Activated naive CD4-positive, alpha-beta T cell treated with anti-CD3 and anti-CD28 coated beads for 36 hours (primary cell): ENCODE measurements around the gene AADACL3. TPM values are rescaled to one million over a fixed set of nuclear protein-coding genes. Genes with fewer than 3 reads are reported as not detected.
"Not testable (repeated sequence)": the region's sequence is repeated elsewhere in the genome, so short reads cannot be mapped to it uniquely, and the experiment has no call there.

Source experiments
- CTCF ChIA-PET: fragments of 350-600 bp; sonication (Branson Sonifier 250); formaldehyde crosslinking; loops from one replicate; lab custom pipeline; 2021; ENCODE audit warnings: antibody characterized with exemption; lab: Charles Lee
- DNase-seq: peaks from one replicate; pipeline ENCODE4 v3.0.0-alpha.2; 2020
- H3K27ac Mint-ChIP-seq: one replicate; pipeline ENCODE4 v1.8.0; 2021; ENCODE audit warnings: mild to moderate bottlenecking, mixed read lengths
- H3K27me3 Mint-ChIP-seq: one replicate; pipeline ENCODE4 v1.8.0; 2021; ENCODE audit warnings: low read depth, mixed read lengths
- H3K36me3 Mint-ChIP-seq: one replicate; pipeline ENCODE4 v1.8.0; 2021; ENCODE audit warnings: low read depth, mixed read lengths
- H3K4me1 Mint-ChIP-seq: one replicate; pipeline ENCODE4 v1.8.0; 2021; ENCODE audit warnings: low read depth, mixed read lengths
- H3K4me3 Mint-ChIP-seq: one replicate; pipeline ENCODE4 v1.8.0; 2021; ENCODE audit warnings: mild to moderate bottlenecking, moderate library complexity, mixed read lengths
- H3K9me3 Mint-ChIP-seq: one replicate; pipeline ENCODE4 v1.8.0; 2021; ENCODE audit warnings: mixed read lengths
- intact Hi-C: fragments of 100-400 bp; cut with micrococcal nuclease; formaldehyde crosslinking; loops from one replicate; pipeline ENCODE4 v1.15.1; 2023
- total RNA-seq, 2 experiments: library from RNA; stranded (reverse); gene quantifications; one replicate each; pipeline ENCODE4 v1.2.3, GENCODE V29; 2021

AADACL3 gene
- total RNA-seq, 2 experiments from 2014 or later = not detected

GRCh38 chr1:12703821-12704451 is 12.0 kb upstream of the AADACL3 start:
- CTCF ChIA-PET = no interaction called here
- intact Hi-C loops = no loop called here
- Mint-ChIP-seq H3K4me3 (no peak overlapping the region), H3K9me3 (peaks cover 17% of the 10 kb centered on the region), H3K27me3 (peaks cover 10% of the 10 kb centered on the region), H3K27ac (no peak overlapping the region), H3K4me1 (no peaks in the 10 kb centered on the region), H3K36me3 (no peaks in the 10 kb centered on the region)
- no peak for DNase-seq

- no peak overlapping the region for H3K4me3 Mint-ChIP-seq
- H3K36me3 Mint-ChIP-seq = no peaks in the 10 kb centered on the region
- no peak overlapping the region for H3K27ac Mint-ChIP-seq
- DNase-seq = no peak
- peaks cover 17% of the 10 kb centered on the region for H3K9me3 Mint-ChIP-seq
- peaks cover 3% of the 10 kb centered on the region for H3K27me3 Mint-ChIP-seq
- CTCF ChIA-PET = no interaction called here
- no peaks in the 10 kb centered on the region for H3K4me1 Mint-ChIP-seq
- intact Hi-C loops = no loop called here
Observed at GRCh38 chr1:12706061-12706460, 9.8 kb upstream of the AADACL3 start.

- CTCF ChIA-PET = no interaction called here
- H3K27me3 Mint-ChIP-seq = peaks cover 3% of the 10 kb centered on the region
- intact Hi-C loops = no loop called here
Observed at GRCh38 chr1:12708396-12709090, 7.4 kb upstream of the AADACL3 start.

GRCh38 chr1:12709091-12709491 is 6.8 kb upstream of the AADACL3 start:
- peaks cover 7% of the 10 kb centered on the region for H3K9me3 Mint-ChIP-seq
- H3K4me3 Mint-ChIP-seq = no peak overlapping the region
- no peaks in the 10 kb centered on the region for H3K36me3 Mint-ChIP-seq
- no peak overlapping the region for H3K27ac Mint-ChIP-seq
- no peak for DNase-seq
- CTCF ChIA-PET = no interaction called here
- intact Hi-C loops = no loop called here
- H3K4me1 Mint-ChIP-seq = no peaks in the 10 kb centered on the region
- peaks cover under 1% of the 10 kb centered on the region for H3K27me3 Mint-ChIP-seq

More at GRCh38 chr1:12708396-12709090, 7.4 kb upstream of the AADACL3 start:
- H3K27ac Mint-ChIP-seq = no peak overlapping the region
- peaks cover 12% of the 10 kb centered on the region for H3K9me3 Mint-ChIP-seq
- no peaks in the 10 kb centered on the region for H3K36me3 Mint-ChIP-seq
- DNase-seq = no peak
- no peaks in the 10 kb centered on the region for H3K4me1 Mint-ChIP-seq
- H3K4me3 Mint-ChIP-seq = no peak overlapping the region

- no peak overlapping the region for H3K27ac Mint-ChIP-seq
- CTCF ChIA-PET = no interaction called here
- H3K36me3 Mint-ChIP-seq = no peaks in the 10 kb centered on the region
- H3K9me3 Mint-ChIP-seq = peaks cover under 1% of the 10 kb centered on the region
- H3K4me1 Mint-ChIP-seq = no peaks in the 10 kb centered on the region
- no peak for DNase-seq
- intact Hi-C loops = no loop called here
- no peak overlapping the region for H3K4me3 Mint-ChIP-seq
- no peaks in the 10 kb centered on the region for H3K27me3 Mint-ChIP-seq
Observed at GRCh38 chr1:12709696-12710095, 6.2 kb upstream of the AADACL3 start.

GRCh38 chr1:12711536-12711935 is 4.4 kb upstream of the AADACL3 start:
- Mint-ChIP-seq H3K27me3 (peaks cover 5% of the 10 kb centered on the region), H3K4me1 (no peaks in the 10 kb centered on the region), H3K36me3 (no peaks in the 10 kb centered on the region), H3K4me3 (no peak overlapping the region), H3K27ac (no peak overlapping the region), H3K9me3 (no peaks in the 10 kb centered on the region)
- CTCF ChIA-PET = no interaction called here
- intact Hi-C loops = no loop called here
- no peak for DNase-seq

GRCh38 chr1:12712076-12712475 is 3.8 kb upstream of the AADACL3 start:
- H3K9me3 Mint-ChIP-seq = no peaks in the 10 kb centered on the region
- DNase-seq = no peak
- no peak overlapping the region for H3K4me3 Mint-ChIP-seq
- intact Hi-C loops = no loop called here
- H3K4me1 Mint-ChIP-seq = no peaks in the 10 kb centered on the region
- H3K27me3 Mint-ChIP-seq = peaks cover 6% of the 10 kb centered on the region
- CTCF ChIA-PET = no interaction called here
- H3K27ac Mint-ChIP-seq = no peak overlapping the region
- no peaks in the 10 kb centered on the region for H3K36me3 Mint-ChIP-seq

GRCh38 chr1:12712929-12713328 is 3.0 kb upstream of the AADACL3 start:
- CTCF ChIA-PET = no interaction called here

GRCh38 chr1:12713651-12714050 is 2.3 kb upstream of the AADACL3 start:
- H3K27me3 Mint-ChIP-seq, H3K9me3 Mint-ChIP-seq, H3K4me3 Mint-ChIP-seq, CTCF ChIA-PET, DNase-seq, H3K27ac Mint-ChIP-seq, H3K36me3 Mint-ChIP-seq, intact Hi-C loops, H3K4me1 Mint-ChIP-seq: not testable (repeated sequence)

More at GRCh38 chr1:12712929-12713328, 3.0 kb upstream of the AADACL3 start:
- Mint-ChIP-seq H3K36me3 (no peaks in the 10 kb centered on the region), H3K27ac (no peak overlapping the region), H3K9me3 (no peaks in the 10 kb centered on the region), H3K4me3 (no peak overlapping the region), H3K4me1 (no peaks in the 10 kb centered on the region), H3K27me3 (peaks cover 6% of the 10 kb centered on the region)
- intact Hi-C loops = no loop called here
- DNase-seq = no peak

- peaks cover 6% of the 10 kb centered on the region for H3K27me3 Mint-ChIP-seq
- no peak overlapping the region for H3K4me3 Mint-ChIP-seq
- CTCF ChIA-PET = no interaction called here
- H3K4me1 Mint-ChIP-seq = no peaks in the 10 kb centered on the region
- no peak overlapping the region for H3K27ac Mint-ChIP-seq
- DNase-seq = no peak
- H3K9me3 Mint-ChIP-seq = no peaks in the 10 kb centered on the region
- intact Hi-C loops = no loop called here
- H3K36me3 Mint-ChIP-seq = no peaks in the 10 kb centered on the region
Observed at GRCh38 chr1:12714710-12715475, 1.0 kb upstream of the AADACL3 start.

GRCh38 chr1:12717301-12717838 is 1.5 kb downstream of the AADACL3 start:
- H3K36me3 Mint-ChIP-seq = no peaks in the 10 kb centered on the region
- DNase-seq = no peak
- H3K9me3 Mint-ChIP-seq = no peaks in the 10 kb centered on the region
- H3K4me3 Mint-ChIP-seq = no peak overlapping the region
- H3K4me1 Mint-ChIP-seq = no peaks in the 10 kb centered on the region
- H3K27ac Mint-ChIP-seq = no peak overlapping the region
- CTCF ChIA-PET = no interaction called here
- intact Hi-C loops = no loop called here
- peaks cover 8% of the 10 kb centered on the region for H3K27me3 Mint-ChIP-seq

- intact Hi-C loops = no loop called here
- no peak overlapping the region for H3K4me3 Mint-ChIP-seq
- no peak for DNase-seq
- CTCF ChIA-PET = interaction anchor here (1.0 to 1.4 kb wide), 2 partner anchors 16 to 74 kb away, joined by 3 to 4 read pairs; no protein-coding TSS in a partner anchor
- H3K27ac Mint-ChIP-seq = no peak overlapping the region
- H3K4me1 Mint-ChIP-seq = no peaks in the 10 kb centered on the region
- no peaks in the 10 kb centered on the region for H3K9me3 Mint-ChIP-seq
- H3K27me3 Mint-ChIP-seq = peaks cover 9% of the 10 kb centered on the region
- no peaks in the 10 kb centered on the region for H3K36me3 Mint-ChIP-seq
Observed at GRCh38 chr1:12722626-12723025, 6.7 kb downstream of the AADACL3 start.
